Stomach (tissue), 9 donors: ENCODE results near the gene TSNAXIP1. TPM values are rescaled to one million over a fixed set of nuclear protein-coding genes. Genes with fewer than 3 reads are reported as not detected.

ENCODE experiments used
- DNase-seq, 2 donors: peaks; one replicate each; pipeline versions ENCODE4 v3.0.0 to v3.0.0-alpha.2; 2013 to 2019
- H3K27ac ChIP-seq, 5 donors: fragments of 200-600 bp in 4 of 5; sonication (generic) in 4 of 5; one replicate each; pipeline ENCODE4 v1.5.1; 2013 to 2019; ENCODE audit warnings: mild to moderate bottlenecking in 1 of 5, moderate library complexity in 1 of 5
- H3K27me3 ChIP-seq, 3 donors: fragments of 200-600 bp; sonication (generic); one replicate each; pipeline ENCODE4 v1.5.1; 2017 to 2019; ENCODE audit warnings: mixed run types in 1 of 3
- H3K36me3 ChIP-seq, 4 donors: fragments of 200-600 bp; sonication (generic); 1 replicate in 3 of 4; 2 replicates in 1 of 4; pipeline ENCODE4 v1.5.1; 2016 to 2019
- H3K4me1 ChIP-seq, 4 donors: fragments of 200-600 bp; sonication (generic); one replicate each; pipeline ENCODE4 v1.5.1; 2016 to 2019
- H3K4me3 ChIP-seq, 4 donors: fragments of 200-600 bp; sonication (generic) in 3 of 4; one replicate each; pipeline ENCODE4 v1.5.1; 2016 to 2019; ENCODE audit warnings: mild to moderate bottlenecking in 1 of 4
- H3K9me3 ChIP-seq, 4 donors: fragments of 200-600 bp; sonication (generic); one replicate each; pipeline ENCODE4 v1.5.1; 2016 to 2019
- CTCF ChIP-seq, 7 experiments: fragments of 450-650 bp in 4 of 7; fragments of 200-600 bp in 3 of 7; sonication (generic) in 3 of 7; IDR thresholded peaks; one replicate each; pipeline ENCODE4 v1.5.1; 2016 to 2019; ENCODE audit warnings: antibody characterized with exemption in 7 of 7, control low read depth in 2 of 7, mild to moderate bottlenecking in 1 of 7
- EP300 ChIP-seq: sonication (generic); formaldehyde crosslinking; IDR thresholded peaks from one replicate; pipeline ENCODE4 v1.6.1; 2017; ENCODE audit warnings: antibody characterized with exemption
- POLR2A ChIP-seq, 4 donors: fragments of 450-650 bp; IDR thresholded peaks; one replicate each; pipeline ENCODE4 v1.6.1; 2016; ENCODE audit warnings: antibody characterized with exemption in 4 of 4, control low read depth in 2 of 4, mild to moderate bottlenecking in 1 of 4, moderate library complexity in 1 of 4
- POLR2AphosphoS5 ChIP-seq, 3 donors: sonication (generic); formaldehyde crosslinking; IDR thresholded peaks; one replicate each; pipeline ENCODE4 v1.6.1; 2016; ENCODE audit warnings: antibody characterized with exemption in 3 of 3
- WGBS, 5 donors: extraction: QIAGEN DNeasy Blood & Tissue Kit in 3 of 5; methylation state at CpG; one replicate each; pipeline versions ENCODE4 v1.1.5 to v1.1.7; 2013 to 2018; 5-methylcytosine and 5-hydroxymethylcytosine counted together
- intact Hi-C: fragments of 100-400 bp; cut with DNase I; formaldehyde crosslinking; loops from one replicate; pipeline ENCODE4 v1.15.1; 2023; ENCODE audit warnings: low total_unique reads
- polyA plus RNA-seq, 3 donors: library from polyadenylated mRNA; stranded (reverse); fragments of 200-250 nt; gene quantifications; one replicate each; pipeline ENCODE4 v1.2.3, GENCODE V29; 2013
- total RNA-seq, 5 donors: library from RNA; depleted of rRNA; stranded (reverse); fragments of >200 nt; gene quantifications; one replicate each; pipeline versions ENCODE4 v1.1.0 to v1.2.3, GENCODE V29; 2014 to 2016
- donor health status: healthy with polysubstance abuse.
- donor health status: Bipolar disorder and iron deficiency.
- donor health status: healthy.

TSNAXIP1 gene
- total and polyA plus RNA-seq, 8 donors: 0.45 to 25.7 (median 1.2) TPM; not detected in 1

- intact Hi-C loops: no loop called here
- Histone ChIP-seq H3K27ac (no peak overlapping the region), H3K27me3 (no peaks in the 10 kb centered on the region), H3K4me3 (no peak overlapping the region), H3K36me3 (peaks cover 6 to 42% (median 33%) of the 10 kb centered on the region in 4 donors), H3K4me1 (peaks cover 0 to 13% (median 5%) of the 10 kb centered on the region in 4 donors), H3K9me3 (no peaks in the 10 kb centered on the region)
- no peak for TF ChIP-seq POLR2A (IDR thresholded peaks at IDR 0.05)
- TF ChIP-seq EP300: no peak
- TF ChIP-seq CTCF (IDR thresholded peaks at IDR 0.05): no peak
- no peak for TF ChIP-seq POLR2AphosphoS5 (IDR thresholded peaks at IDR 0.05)
- WGBS, 5 donors: 85 to 98% (median 97%) methylated on average over 7 of the region's 7 CpGs
- DNase-seq: no peak
Observed at GRCh38 chr16:67764158-67764667, 42.5 kb upstream of the TSNAXIP1 start.

GRCh38 chr16:67766291-67766690 lies 40.4 kb upstream of the TSNAXIP1 start:
- intact Hi-C loops: no loop called here
- Histone ChIP-seq H3K4me3 (no peak overlapping the region), H3K9me3 (no peaks in the 10 kb centered on the region), H3K27me3 (no peaks in the 10 kb centered on the region), H3K36me3 (peaks cover 4 to 53% (median 45%) of the 10 kb centered on the region in 4 donors), H3K4me1 (no peaks in the 10 kb centered on the region), H3K27ac (no peak overlapping the region)
- no peak for DNase-seq
- no peak for TF ChIP-seq POLR2A (IDR thresholded peaks at IDR 0.05)
- TF ChIP-seq CTCF (IDR thresholded peaks at IDR 0.05): no peak
- TF ChIP-seq EP300: no peak
- no peak for TF ChIP-seq POLR2AphosphoS5 (IDR thresholded peaks at IDR 0.05)
- 90 to 96% (median 94%) methylated on average over 4 of the region's 4 CpGs for WGBS, 5 donors

GRCh38 chr16:67767953-67768352 lies 38.7 kb upstream of the TSNAXIP1 start:
- Histone ChIP-seq H3K4me3 (no peak overlapping the region), H3K27me3 (no peaks in the 10 kb centered on the region), H3K4me1 (peaks cover 0 to 6% (median 2%) of the 10 kb centered on the region in 4 donors), H3K27ac (no peak overlapping the region), H3K9me3 (no peaks in the 10 kb centered on the region), H3K36me3 (peaks cover 7 to 53% (median 45%) of the 10 kb centered on the region in 4 donors)
- intact Hi-C loops: no loop called here
- no peak for TF ChIP-seq CTCF (IDR thresholded peaks at IDR 0.05)
- no peak for TF ChIP-seq POLR2A (IDR thresholded peaks at IDR 0.05)
- DNase-seq: no peak
- WGBS, 5 donors: 81 to 88% (median 81%) methylated on average over 7 of the region's 7 CpGs

GRCh38 chr16:67770346-67770991 lies 36.2 kb upstream of the TSNAXIP1 start:
- DNase-seq: no peak
- Histone ChIP-seq H3K4me3 (no peak overlapping the region), H3K36me3 (peaks cover 7 to 37% (median 33%) of the 10 kb centered on the region in 4 donors), H3K9me3 (no peaks in the 10 kb centered on the region), H3K27me3 (no peaks in the 10 kb centered on the region), H3K27ac (no peak overlapping the region), H3K4me1 (peaks cover 15 to 22% (median 18%) of the 10 kb centered on the region in 4 donors)
- intact Hi-C loops: no loop called here
- WGBS, 5 donors: 82 to 94% (median 92%) methylated on average over 6 of the region's 6 CpGs
- TF ChIP-seq POLR2AphosphoS5 (IDR thresholded peaks at IDR 0.05): no peak
- no peak for TF ChIP-seq EP300
- TF ChIP-seq CTCF (IDR thresholded peaks at IDR 0.05): no peak
- TF ChIP-seq POLR2A (IDR thresholded peaks at IDR 0.05): no peak
